B cell (primary cell): Measurements from ENCODE around the gene DAB2IP. TPM values are rescaled to one million over a fixed set of nuclear protein-coding genes. Genes with fewer than 3 reads are reported as not detected.

ENCODE experiments used
- ATAC-seq: fragments of 200-7000 bp; cut with Tn5 transposase; one replicate; pipeline ENCODE4 v1.10.0; 2021; ENCODE audit warnings: low read depth, mild to moderate bottlenecking, moderate number of reproducible peaks, moderate library complexity
- CTCF ChIA-PET: fragments of 350-600 bp; sonication (Branson Sonifier 250); formaldehyde crosslinking; loops from one replicate; lab custom pipeline; 2021; ENCODE audit warnings: antibody characterized with exemption, inconsistent platforms; lab: Charles Lee
- POLR2A ChIA-PET: fragments of 350-600 bp; sonication (Branson Sonifier 250); formaldehyde crosslinking; loops from one replicate; lab custom pipeline; 2021; ENCODE audit warnings: antibody characterized with exemption; lab: Charles Lee
- DNase-seq: peaks from one replicate; pipeline ENCODE4 v3.0.0; 2013
- H2AFZ ChIP-seq: 2 replicates; pipeline ENCODE4 v1.6.1; 2012; ENCODE audit warnings: mild to moderate bottlenecking, low read depth, low read length; ENCODE audit not compliant: insufficient read depth, poor library complexity, severe bottlenecking
- H3K27ac ChIP-seq, 2 donors: 1 replicate in 1 of 2; 2 replicates in 1 of 2; pipeline ENCODE4 v1.5.1; 2012 to 2013; ENCODE audit warnings: low read length in 2 of 2, mild to moderate bottlenecking in 2 of 2, moderate library complexity in 1 of 2
- H3K27me3 ChIP-seq, 4 experiments: fragments of 200-600 bp in 1 of 4; sonication (generic) in 1 of 4; replicated peaks in 1 of 4; 1 replicate in 2 of 4; 2 replicates in 2 of 4; pipeline versions ENCODE4 v1.6.1 to v1.7.0; 2013 to 2016; ENCODE audit warnings: low read length in 3 of 4, mild to moderate bottlenecking in 2 of 4, mixed read lengths in 1 of 4, moderate library complexity in 1 of 4; ENCODE audit not compliant: insufficient read depth in 4 of 4, control insufficient read depth in 3 of 4; ENCODE audit errors: control extremely low read depth in 1 of 4
- H3K36me3 ChIP-seq, 2 experiments: replicated peaks in 1 of 2; 1 replicate in 1 of 2; 2 replicates in 1 of 2; pipeline versions ENCODE4 v1.6.1 to v1.7.1; 2013; ENCODE audit warnings: low read length in 1 of 2; ENCODE audit not compliant: insufficient read depth in 2 of 2, control insufficient read depth in 1 of 2; ENCODE audit errors: control extremely low read depth in 1 of 2, extremely low read depth in 1 of 2
- H3K4me1 ChIP-seq, 2 donors: fragments of 200-600 bp in 1 of 2; sonication (generic) in 1 of 2; 1 replicate in 1 of 2; 2 replicates in 1 of 2; pipeline versions ENCODE4 v1.5.1 to v1.6.1; 2013 to 2017; ENCODE audit warnings: low read length in 2 of 2; ENCODE audit not compliant: control insufficient read depth in 2 of 2, insufficient read depth in 2 of 2
- H3K4me2 ChIP-seq: replicated peaks from 2 replicates; pipeline ENCODE3; 2012; ENCODE audit warnings: mild to moderate bottlenecking, low read depth, low read length; ENCODE audit not compliant: poor library complexity, severe bottlenecking
- H3K4me3 ChIP-seq, 5 experiments: fragments of 200-600 bp in 1 of 5; sonication (generic) in 1 of 5; 1 replicate in 3 of 5; 2 replicates in 2 of 5; pipeline versions ENCODE4 v1.5.1 to v1.7.0; 2011 to 2016; ENCODE audit warnings: low read length in 4 of 5, mild to moderate bottlenecking in 4 of 5, low read depth in 2 of 5, control low read depth in 1 of 5, moderate library complexity in 1 of 5; ENCODE audit not compliant: insufficient read depth in 1 of 5; ENCODE audit errors: control extremely low read depth in 1 of 5, extremely low read depth in 1 of 5
- H3K79me2 ChIP-seq: fragments of 200-600 bp; sonication (generic); one replicate; pipeline ENCODE4 v1.6.0; 2016; ENCODE audit warnings: low read length; ENCODE audit not compliant: control insufficient read depth, insufficient read depth
- H3K9ac ChIP-seq: fragments of 200-600 bp; sonication (generic); 2 replicates; pipeline ENCODE4 v1.6.1; 2017; ENCODE audit warnings: mild to moderate bottlenecking, low read length, moderate library complexity
- H3K9me3 ChIP-seq, 3 donors: one replicate each; pipeline versions ENCODE4 v1.6.1 to v1.7.1; 2013; ENCODE audit warnings: low read length in 2 of 3; ENCODE audit not compliant: control insufficient read depth in 2 of 3, insufficient read depth in 1 of 3; ENCODE audit errors: control extremely low read depth in 1 of 3
- H4K20me1 ChIP-seq: 2 replicates; pipeline ENCODE4 v1.6.0; 2012; ENCODE audit warnings: mild to moderate bottlenecking, low read length; ENCODE audit not compliant: insufficient read depth, control insufficient read depth, poor library complexity, severe bottlenecking
- H3K27ac Mint-ChIP-seq: one replicate; pipeline ENCODE4 v1.8.0; 2021; ENCODE audit warnings: mixed read lengths
- H3K27me3 Mint-ChIP-seq: one replicate; pipeline ENCODE4 v1.8.0; 2021; ENCODE audit warnings: mixed read lengths
- H3K4me1 Mint-ChIP-seq: one replicate; pipeline ENCODE4 v1.8.0; 2021; ENCODE audit warnings: mixed read lengths
- H3K4me3 Mint-ChIP-seq: one replicate; pipeline ENCODE4 v1.8.0; 2021; ENCODE audit warnings: mixed read lengths
- H3K9me3 Mint-ChIP-seq: one replicate; pipeline ENCODE4 v1.8.0; 2022; ENCODE audit warnings: mixed read lengths; ENCODE audit not compliant: insufficient read depth
- EZH2 ChIP-seq: IDR thresholded peaks from 2 replicates; pipeline ENCODE4 v1.6.1; 2012; ENCODE audit warnings: borderline replicate concordance, low read depth, mild to moderate bottlenecking, moderate library complexity, low read length; ENCODE audit not compliant: insufficient read depth, poor library complexity, severe bottlenecking
- WGBS: methylation state at CpG from one replicate; pipeline ENCODE4 v1.1.5; 2013; ENCODE audit warnings: missing lambda C conversion rate; ENCODE audit not compliant: insufficient coverage; 5-methylcytosine and 5-hydroxymethylcytosine counted together
- intact Hi-C: fragments of 100-400 bp; cut with micrococcal nuclease; formaldehyde crosslinking; loops from one replicate; pipeline ENCODE4 v1.10.0; 2022
- polyA plus RNA-seq: library from polyadenylated mRNA; depleted of rRNA; stranded (reverse); fragments of >200 nt; gene quantifications from 2 replicates; pipeline ENCODE4 v1.2.3, GENCODE V29; 2012
- total RNA-seq, 2 donors: library from RNA; stranded (reverse); fragments of 120-200 nt in 1 of 2; gene quantifications; 1 replicate in 1 of 2; 2 replicates in 1 of 2; pipeline versions ENCODE4 v1.2.3 to v1.2.4, GENCODE V29; 2013 to 2022
- TF ChIP-seq, protein P1 (sequence below): fragments of 200-600 bp; IDR thresholded peaks from one replicate; pipeline ENCODE4 v1.8.0; 2022; ENCODE audit warnings: antibody characterized with exemption, mild to moderate bottlenecking

DAB2IP gene
- total and polyA plus RNA-seq, 2 donors (not counting 1 experiment from before 2014, with no cell fraction given) = 1.1 to 3.9 TPM

DNA sequence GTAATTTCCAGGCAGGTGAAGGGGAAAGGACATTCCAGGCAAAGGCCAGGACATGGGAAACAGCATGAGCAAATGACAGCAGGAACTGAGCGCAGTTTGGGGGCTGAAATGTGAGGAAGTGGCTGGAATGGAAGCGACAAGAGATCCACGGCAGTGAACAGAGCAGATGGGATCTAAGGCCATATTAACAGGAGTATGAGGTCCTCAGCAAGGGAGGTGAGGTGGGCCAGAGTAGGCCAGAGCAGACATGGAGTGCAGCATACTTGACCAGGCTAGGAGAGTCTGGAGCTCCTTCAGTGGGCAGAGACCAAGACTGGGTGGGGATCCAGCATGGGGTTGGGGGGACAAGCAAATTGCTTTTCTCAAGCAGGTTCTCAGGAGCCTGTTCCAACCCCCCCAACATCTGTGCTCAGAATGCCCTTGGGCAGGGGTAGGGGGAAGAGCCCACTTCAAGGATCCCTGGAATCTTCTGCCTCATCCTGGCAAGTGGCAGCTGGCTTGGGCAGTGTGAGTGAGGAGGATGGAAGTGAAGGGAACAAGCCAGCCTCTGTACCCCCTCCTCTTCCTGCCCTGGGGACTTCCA, 34.5 kb downstream of the DAB2IP start:
- H3K4me3 Mint-ChIP-seq = no peak overlapping the region
- ChIA-PET POLR2A (no interaction called here), CTCF (interaction anchor here (0.6 to 1.3 kb wide), 3 partner anchors 268 to 307 kb away, joined by 3 to 4 read pairs (median 3); no protein-coding TSS in a partner anchor)
- Histone ChIP-seq H3K79me2 (no peaks in the 10 kb centered on the region), H3K36me3 (no peaks in the 10 kb centered on the region), H3K4me2 (no peak overlapping the region), H3K4me3 (no peak overlapping the region), H4K20me1 (no peaks in the 10 kb centered on the region), H3K4me1 (no peaks in the 10 kb centered on the region), H3K9ac (no peak overlapping the region), H3K27ac (no peak overlapping the region), H2AFZ (no peak overlapping the region), H3K9me3 (no peaks in the 10 kb centered on the region), H3K27me3 (peaks cover 0 to 11% (median 0%) of the 10 kb centered on the region in 4 experiments)
- TF ChIP-seq, protein P1, sequence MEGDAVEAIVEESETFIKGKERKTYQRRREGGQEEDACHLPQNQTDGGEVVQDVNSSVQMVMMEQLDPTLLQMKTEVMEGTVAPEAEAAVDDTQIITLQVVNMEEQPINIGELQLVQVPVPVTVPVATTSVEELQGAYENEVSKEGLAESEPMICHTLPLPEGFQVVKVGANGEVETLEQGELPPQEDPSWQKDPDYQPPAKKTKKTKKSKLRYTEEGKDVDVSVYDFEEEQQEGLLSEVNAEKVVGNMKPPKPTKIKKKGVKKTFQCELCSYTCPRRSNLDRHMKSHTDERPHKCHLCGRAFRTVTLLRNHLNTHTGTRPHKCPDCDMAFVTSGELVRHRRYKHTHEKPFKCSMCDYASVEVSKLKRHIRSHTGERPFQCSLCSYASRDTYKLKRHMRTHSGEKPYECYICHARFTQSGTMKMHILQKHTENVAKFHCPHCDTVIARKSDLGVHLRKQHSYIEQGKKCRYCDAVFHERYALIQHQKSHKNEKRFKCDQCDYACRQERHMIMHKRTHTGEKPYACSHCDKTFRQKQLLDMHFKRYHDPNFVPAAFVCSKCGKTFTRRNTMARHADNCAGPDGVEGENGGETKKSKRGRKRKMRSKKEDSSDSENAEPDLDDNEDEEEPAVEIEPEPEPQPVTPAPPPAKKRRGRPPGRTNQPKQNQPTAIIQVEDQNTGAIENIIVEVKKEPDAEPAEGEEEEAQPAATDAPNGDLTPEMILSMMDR = no peak
- no peak for TF ChIP-seq EZH2
- ATAC-seq (no peak), DNase-seq (no peak)
- no peaks in the 10 kb centered on the region for H3K9me3 Mint-ChIP-seq
- intact Hi-C loops = no loop called here
- peaks cover 23% of the 10 kb centered on the region for H3K27me3 Mint-ChIP-seq
- H3K4me1 Mint-ChIP-seq = no peaks in the 10 kb centered on the region
- H3K27ac Mint-ChIP-seq = peak overlapping the region; percentile 34
- 95% methylated on average over 3 of the region's 3 CpGs for WGBS

DNA sequence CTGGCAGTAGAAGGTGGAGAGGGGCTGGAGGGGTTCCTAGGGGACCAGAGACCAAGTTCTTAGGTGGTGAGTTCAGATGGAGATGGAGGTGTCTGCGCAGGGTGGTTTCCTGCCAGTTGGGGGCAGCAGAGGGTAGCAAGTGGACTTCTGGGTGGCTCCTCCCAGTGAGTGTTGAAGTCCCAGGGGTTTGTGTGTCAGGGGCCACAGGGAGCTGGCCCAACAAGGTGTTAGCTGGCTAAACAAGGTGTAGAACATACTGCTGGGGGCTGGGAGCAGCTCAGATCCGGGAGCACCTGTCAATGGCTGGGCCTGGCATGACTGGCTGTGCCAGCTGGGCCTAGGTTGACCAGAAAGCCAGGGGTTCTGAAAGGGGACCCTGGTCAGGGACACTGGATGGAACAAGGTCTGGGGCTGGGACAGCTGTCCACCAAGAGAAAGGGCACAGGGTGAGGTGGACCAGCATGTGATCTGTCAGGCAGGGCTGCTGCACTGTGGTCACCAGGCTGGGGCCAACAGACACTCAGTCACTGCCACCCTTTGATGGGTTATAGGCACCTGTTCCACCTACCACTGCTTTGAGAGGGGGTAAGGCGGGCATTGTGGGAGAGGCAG, 35.6 kb downstream of the DAB2IP start:
- no peak for TF ChIP-seq EZH2
- TF ChIP-seq, protein P1 = peak; percentile 74
- intact Hi-C loops = loop anchor here (1.0 kb wide), 2 partner anchors 305 to 330 kb away; no protein-coding TSS in a partner anchor
- H4K20me1 ChIP-seq = no peaks in the 10 kb centered on the region
- Mint-ChIP-seq H3K4me3 (no peak overlapping the region), H3K27ac (no peak overlapping the region), H3K9me3 (no peaks in the 10 kb centered on the region), H3K4me1 (no peaks in the 10 kb centered on the region), H3K27me3 (peaks cover 18% of the 10 kb centered on the region)
- ATAC-seq (peak; percentile 88), DNase-seq (peak; percentile 64)
- H3K9me3 ChIP-seq = no peaks in the 10 kb centered on the region
- ChIA-PET CTCF (interaction anchor here (0.6 to 2.1 kb wide), 24 partner anchors 9 to 435 kb away, joined by 3 to 19 read pairs (median 4); no protein-coding TSS in a partner anchor), POLR2A (no interaction called here)
- no peaks in the 10 kb centered on the region for H3K36me3 ChIP-seq
- H2AFZ ChIP-seq = no peak overlapping the region
- no peaks in the 10 kb centered on the region for H3K4me1 ChIP-seq
- H3K4me2 ChIP-seq = no peak overlapping the region
- no peak overlapping the region for H3K27ac ChIP-seq
- peaks cover 0 to 11% (median 0%) of the 10 kb centered on the region in 4 experiments for H3K27me3 ChIP-seq
- H3K79me2 ChIP-seq = no peaks in the 10 kb centered on the region
- 50% methylated on average over 3 of the region's 3 CpGs for WGBS
- H3K4me3 ChIP-seq = no peak overlapping the region
- H3K9ac ChIP-seq = no peak overlapping the region
